Ascending aorta (tissue), 2 donors: ENCODE measurements around the gene SLCO3A1. TPM values are rescaled to one million over a fixed set of nuclear protein-coding genes. Genes with fewer than 3 reads are reported as not detected.

Source experiments
- DNase-seq, 2 donors: peaks; one replicate each; pipeline ENCODE4 v3.0.0-alpha.2; 2019; ENCODE audit warnings: low spot score in 2 of 2
- H3K27ac ChIP-seq, 2 donors: fragments of 200-600 bp; sonication (generic); one replicate each; pipeline ENCODE4 v1.5.1; 2016 to 2017; ENCODE audit warnings: mild to moderate bottlenecking in 1 of 2
- H3K27me3 ChIP-seq: fragments of 200-600 bp; sonication (generic); one replicate; pipeline ENCODE4 v1.5.1; 2017
- H3K36me3 ChIP-seq, 2 donors: fragments of 200-600 bp; sonication (generic); one replicate each; pipeline ENCODE4 v1.5.1; 2016
- H3K4me1 ChIP-seq, 2 donors: fragments of 200-600 bp; sonication (generic); one replicate each; pipeline ENCODE4 v1.5.1; 2016 to 2017; ENCODE audit warnings: mild to moderate bottlenecking in 1 of 2
- H3K4me3 ChIP-seq, 2 donors: fragments of 200-600 bp; sonication (generic); one replicate each; pipeline ENCODE4 v1.5.1; 2016 to 2017; ENCODE audit warnings: mild to moderate bottlenecking in 1 of 2
- H3K9me3 ChIP-seq, 2 donors: fragments of 200-600 bp; sonication (generic); one replicate each; pipeline ENCODE4 v1.5.1; 2016
- intact Hi-C: fragments of 100-400 bp; cut with DNase I; formaldehyde crosslinking; loops from one replicate; pipeline ENCODE4 v1.15.1; 2023
- total RNA-seq: library from RNA; depleted of rRNA; stranded (reverse); fragments of >200 nt; gene quantifications from one replicate; pipeline ENCODE4 v1.1.0, GENCODE V29; 2016
- TF ChIP-seq, protein P1 (sequence below), 3 experiments: fragments of 200-600 bp in 2 of 3; fragments of 450-650 bp in 1 of 3; sonication (generic) in 2 of 3; IDR thresholded peaks; one replicate each; pipeline ENCODE4 v1.5.1; 2016 to 2019; ENCODE audit warnings: antibody characterized with exemption in 3 of 3, mild to moderate bottlenecking in 1 of 3, moderate library complexity in 1 of 3

The SLCO3A1 gene
- total RNA-seq, 1 donor from 2014 or later = 53.2 TPM

DNA sequence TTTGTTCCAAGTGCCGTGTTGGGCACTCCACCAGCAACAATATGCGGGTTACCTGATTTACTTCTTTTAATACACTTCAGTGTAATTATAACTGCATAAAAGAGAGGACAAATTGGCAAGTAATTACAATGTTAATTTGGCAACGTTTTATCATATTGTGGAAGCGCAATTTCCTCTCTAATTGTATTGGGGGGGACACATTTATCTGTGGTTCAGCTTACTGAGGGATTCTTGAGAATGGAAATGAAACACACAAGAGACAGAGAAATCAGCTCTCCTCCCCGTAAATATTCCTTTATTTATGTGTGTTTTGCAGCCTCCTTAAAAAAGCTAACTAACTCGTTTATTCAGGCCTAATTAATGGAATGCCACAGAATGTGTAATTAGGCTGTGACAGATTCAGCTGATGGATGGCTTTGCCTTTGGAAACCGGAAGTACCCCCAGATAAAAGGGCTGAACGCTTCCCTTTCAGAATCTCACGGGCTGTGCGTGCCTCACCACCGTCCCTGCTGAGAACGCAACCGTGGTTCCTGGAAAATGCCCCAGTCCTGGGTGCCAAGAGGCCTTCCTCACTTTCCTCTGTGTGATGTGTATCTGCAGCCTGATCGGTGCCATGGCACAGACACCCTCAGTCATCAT lies 293.1 kb downstream of the SLCO3A1 start:
- Histone ChIP-seq H3K27ac (no peak overlapping the region), H3K4me1 (no peaks in the 10 kb centered on the region), H3K27me3 (no peaks in the 10 kb centered on the region), H3K4me3 (no peak overlapping the region), H3K9me3 (no peaks in the 10 kb centered on the region), H3K36me3 (peaks cover 4 to 40% of the 10 kb centered on the region in 2 donors)
- no peak for DNase-seq
- TF ChIP-seq, protein P1, sequence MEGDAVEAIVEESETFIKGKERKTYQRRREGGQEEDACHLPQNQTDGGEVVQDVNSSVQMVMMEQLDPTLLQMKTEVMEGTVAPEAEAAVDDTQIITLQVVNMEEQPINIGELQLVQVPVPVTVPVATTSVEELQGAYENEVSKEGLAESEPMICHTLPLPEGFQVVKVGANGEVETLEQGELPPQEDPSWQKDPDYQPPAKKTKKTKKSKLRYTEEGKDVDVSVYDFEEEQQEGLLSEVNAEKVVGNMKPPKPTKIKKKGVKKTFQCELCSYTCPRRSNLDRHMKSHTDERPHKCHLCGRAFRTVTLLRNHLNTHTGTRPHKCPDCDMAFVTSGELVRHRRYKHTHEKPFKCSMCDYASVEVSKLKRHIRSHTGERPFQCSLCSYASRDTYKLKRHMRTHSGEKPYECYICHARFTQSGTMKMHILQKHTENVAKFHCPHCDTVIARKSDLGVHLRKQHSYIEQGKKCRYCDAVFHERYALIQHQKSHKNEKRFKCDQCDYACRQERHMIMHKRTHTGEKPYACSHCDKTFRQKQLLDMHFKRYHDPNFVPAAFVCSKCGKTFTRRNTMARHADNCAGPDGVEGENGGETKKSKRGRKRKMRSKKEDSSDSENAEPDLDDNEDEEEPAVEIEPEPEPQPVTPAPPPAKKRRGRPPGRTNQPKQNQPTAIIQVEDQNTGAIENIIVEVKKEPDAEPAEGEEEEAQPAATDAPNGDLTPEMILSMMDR (IDR thresholded peaks at IDR 0.05) = no peak
- intact Hi-C loops = no loop called here

DNA sequence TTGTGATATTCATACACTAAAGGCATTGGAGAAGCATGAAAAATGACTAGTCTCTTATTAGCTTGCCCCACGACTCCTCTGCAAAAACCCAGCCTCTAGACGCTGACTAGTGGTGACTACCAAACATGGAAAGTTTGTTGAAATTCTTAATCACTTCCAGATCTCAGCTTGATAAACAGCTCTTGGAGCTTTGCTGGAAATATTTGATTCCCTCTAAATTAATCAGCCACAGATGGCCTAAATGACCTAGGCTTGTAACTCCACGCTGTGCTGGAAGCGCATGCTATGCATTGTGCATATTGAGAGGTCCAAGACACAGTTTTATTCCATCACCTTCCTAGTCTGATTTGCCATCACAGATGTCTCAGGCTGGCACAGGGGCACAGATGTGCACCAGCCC lies 295.5 kb downstream of the SLCO3A1 start:
- H3K4me1 ChIP-seq = no peaks in the 10 kb centered on the region
- H3K36me3 ChIP-seq = peaks cover 4 to 46% of the 10 kb centered on the region in 2 donors
- DNase-seq = no peak
- intact Hi-C loops = no loop called here
- TF ChIP-seq, protein P1 (IDR thresholded peaks at IDR 0.05) = no peak
- H3K27ac ChIP-seq = no peak overlapping the region
- H3K4me3 ChIP-seq = no peak overlapping the region
- no peaks in the 10 kb centered on the region for H3K9me3 ChIP-seq
- H3K27me3 ChIP-seq = no peaks in the 10 kb centered on the region

DNA sequence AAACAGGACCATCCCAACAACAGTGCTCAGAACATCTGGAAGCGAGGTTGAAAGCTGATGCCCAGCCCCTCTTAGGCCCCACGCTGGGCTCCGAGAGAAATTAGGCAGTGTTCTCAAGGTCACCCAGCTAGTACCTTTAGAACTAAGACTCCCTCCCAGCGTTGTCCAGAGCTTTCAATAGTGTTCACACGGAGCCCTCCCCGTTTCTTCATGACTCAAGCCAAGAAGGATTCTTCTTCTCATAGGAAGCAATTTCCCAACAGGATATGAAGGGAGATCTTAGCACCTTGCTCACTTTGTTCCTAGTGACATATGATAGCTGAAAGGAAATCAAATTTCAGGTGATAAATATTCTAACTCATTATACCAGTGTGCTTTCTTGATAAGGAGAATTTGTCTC lies 296.0 kb downstream of the SLCO3A1 start:
- Histone ChIP-seq H3K36me3 (peaks cover 4 to 46% of the 10 kb centered on the region in 2 donors), H3K4me1 (no peaks in the 10 kb centered on the region), H3K9me3 (no peaks in the 10 kb centered on the region), H3K4me3 (no peak overlapping the region), H3K27ac (no peak overlapping the region), H3K27me3 (no peaks in the 10 kb centered on the region)
- DNase-seq = no peak
- intact Hi-C loops = no loop called here
- TF ChIP-seq, protein P1 (IDR thresholded peaks at IDR 0.05) = no peak

DNA sequence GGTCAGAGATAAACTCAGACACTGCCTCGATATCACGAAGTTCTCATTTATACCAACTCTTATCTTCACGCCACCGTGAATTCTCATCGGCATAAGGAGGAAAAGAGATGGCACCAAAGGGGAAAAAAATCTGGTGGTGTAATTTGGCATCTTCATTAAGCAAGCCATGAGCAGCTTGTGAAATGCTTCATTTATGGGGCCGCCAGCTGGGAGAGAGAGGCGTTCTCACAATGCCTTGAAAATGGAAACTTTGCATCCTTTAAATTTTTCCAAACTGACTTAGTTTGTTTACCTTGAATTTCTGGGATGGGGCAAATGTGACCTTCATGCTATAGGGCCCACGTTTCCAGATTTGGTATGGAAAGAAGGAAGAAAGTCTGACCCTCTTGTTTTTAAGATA lies 297.7 kb downstream of the SLCO3A1 start:
- TF ChIP-seq, protein P1 (IDR thresholded peaks at IDR 0.05) = no peak
- peaks cover 4 to 48% of the 10 kb centered on the region in 2 donors for H3K36me3 ChIP-seq
- H3K4me1 ChIP-seq = no peaks in the 10 kb centered on the region

DNA sequence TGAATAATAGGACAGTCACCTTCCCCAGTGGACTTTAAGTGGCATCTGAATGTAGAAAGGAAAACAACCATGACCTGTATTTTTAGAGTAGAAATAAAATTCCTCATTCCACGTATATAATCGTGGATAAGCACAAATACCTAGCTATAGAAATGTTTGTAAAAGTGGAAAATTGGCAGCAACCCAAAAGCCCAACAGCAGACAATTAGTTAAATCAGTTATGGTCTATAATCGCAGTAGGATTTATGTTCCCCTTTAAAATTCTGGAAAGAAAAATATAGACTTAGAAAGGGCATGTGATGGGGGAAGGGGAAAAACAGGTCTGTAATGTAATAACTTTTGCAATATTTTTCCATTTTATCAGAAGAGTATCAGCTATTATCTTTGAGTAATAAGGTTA lies 298.2 kb downstream of the SLCO3A1 start:
- peaks cover 2 to 45% of the 10 kb centered on the region in 2 donors for H3K36me3 ChIP-seq
- TF ChIP-seq, protein P1 (IDR thresholded peaks at IDR 0.05) = no peak
- H3K4me3 ChIP-seq = no peak overlapping the region

More for the DNA sequence above, 297.7 kb downstream of the SLCO3A1 start:
- H3K27me3 ChIP-seq = no peaks in the 10 kb centered on the region
- no peak overlapping the region for H3K4me3 ChIP-seq
- intact Hi-C loops = no loop called here
- DNase-seq = no peak
- H3K27ac ChIP-seq = no peak overlapping the region
- no peaks in the 10 kb centered on the region for H3K9me3 ChIP-seq

More for the DNA sequence above, 298.2 kb downstream of the SLCO3A1 start:
- intact Hi-C loops = no loop called here
- Histone ChIP-seq H3K9me3 (no peaks in the 10 kb centered on the region), H3K27ac (no peak overlapping the region), H3K27me3 (no peaks in the 10 kb centered on the region), H3K4me1 (no peaks in the 10 kb centered on the region)
- no peak for DNase-seq
